Glutamatergic neuron (in vitro differentiated cells): ENCODE results near the gene TMEM125. TPM values are rescaled to one million over a fixed set of nuclear protein-coding genes. Genes with fewer than 3 reads are reported as not detected.

Source experiments
- DNase-seq: peaks from one replicate; pipeline ENCODE4 v3.0.0; 2022
- H3K27ac Mint-ChIP-seq: one replicate; pipeline ENCODE4 v1.8.0; 2020; ENCODE audit warnings: mild to moderate bottlenecking, mixed read lengths, inconsistent platforms; ENCODE audit not compliant: unreplicated experiment
- H3K27me3 Mint-ChIP-seq: one replicate; pipeline ENCODE4 v1.8.0; 2020; ENCODE audit warnings: mild to moderate bottlenecking, moderate library complexity, mixed read lengths, inconsistent platforms; ENCODE audit not compliant: unreplicated experiment
- H3K36me3 Mint-ChIP-seq: one replicate; pipeline ENCODE4 v1.8.0; 2020; ENCODE audit warnings: mild to moderate bottlenecking, mixed read lengths, inconsistent platforms; ENCODE audit not compliant: unreplicated experiment
- H3K4me1 Mint-ChIP-seq: one replicate; pipeline ENCODE4 v1.8.0; 2020; ENCODE audit warnings: mild to moderate bottlenecking, low read depth, mixed read lengths, inconsistent platforms; ENCODE audit not compliant: unreplicated experiment
- H3K4me3 Mint-ChIP-seq: one replicate; pipeline ENCODE4 v1.8.0; 2020; ENCODE audit warnings: mild to moderate bottlenecking, mixed read lengths, inconsistent platforms; ENCODE audit not compliant: unreplicated experiment
- H3K9me3 Mint-ChIP-seq: one replicate; pipeline ENCODE4 v1.8.0; 2020; ENCODE audit warnings: mild to moderate bottlenecking, moderate library complexity, mixed read lengths, inconsistent platforms; ENCODE audit not compliant: unreplicated experiment
- CTCF ChIP-seq: fragments of 200-600 bp; sonication (generic); IDR thresholded peaks from one replicate; pipeline ENCODE4 v1.5.0; 2021; ENCODE audit not compliant: partially characterized antibody, unreplicated experiment
- total RNA-seq: library from RNA; stranded (reverse); fragmentation: NEBNext Ultra II Directional; extraction: Animal tissue kit (Norgen Biotek cat#: 25700); gene quantifications from one replicate; pipeline ENCODE4 v1.2.1, GENCODE V29; 2021; ENCODE audit not compliant: unreplicated experiment

TMEM125 gene
- total RNA-seq, 1 donor from 2014 or later = not detected

- Mint-ChIP-seq H3K4me1 (peaks cover 20% of the 10 kb centered on the region), H3K36me3 (no peaks in the 10 kb centered on the region), H3K27ac (no peak overlapping the region), H3K4me3 (no peak overlapping the region), H3K9me3 (no peaks in the 10 kb centered on the region), H3K27me3 (peaks cover 12% of the 10 kb centered on the region)
- no peak for TF ChIP-seq CTCF
- DNase-seq = no peak
Measured at GRCh38 chr1:43288785-43289706, 19.3 kb downstream of the TMEM125 start.

GRCh38 chr1:43292216-43292615 is 22.4 kb downstream of the TMEM125 start:
- peak; percentile 77 for DNase-seq
- H3K9me3 Mint-ChIP-seq = peaks cover 3% of the 10 kb centered on the region
- peaks cover 8% of the 10 kb centered on the region for H3K27me3 Mint-ChIP-seq
- H3K4me3 Mint-ChIP-seq = peak overlapping the region; percentile 63
- no peaks in the 10 kb centered on the region for H3K36me3 Mint-ChIP-seq
- no peak for TF ChIP-seq CTCF
- peaks cover 16% of the 10 kb centered on the region for H3K4me1 Mint-ChIP-seq
- peak overlapping the region; percentile 78 for H3K27ac Mint-ChIP-seq

GRCh38 chr1:43292679-43293078 is 22.9 kb downstream of the TMEM125 start:
- H3K4me3 Mint-ChIP-seq = no peak overlapping the region
- H3K9me3 Mint-ChIP-seq = peaks cover 3% of the 10 kb centered on the region

GRCh38 chr1:43293176-43293575 is 23.4 kb downstream of the TMEM125 start:
- H3K36me3 Mint-ChIP-seq = no peaks in the 10 kb centered on the region
- H3K4me1 Mint-ChIP-seq = peaks cover 18% of the 10 kb centered on the region
- no peak for TF ChIP-seq CTCF
- no peak for DNase-seq
- peaks cover 3% of the 10 kb centered on the region for H3K9me3 Mint-ChIP-seq
- H3K27ac Mint-ChIP-seq = peak overlapping the region; percentile 88
- peaks cover 7% of the 10 kb centered on the region for H3K27me3 Mint-ChIP-seq
- peak overlapping the region; percentile 59 for H3K4me3 Mint-ChIP-seq

More at GRCh38 chr1:43292679-43293078, 22.9 kb downstream of the TMEM125 start:
- no peak for DNase-seq
- Mint-ChIP-seq H3K27ac (peak overlapping the region; percentile 88), H3K36me3 (no peaks in the 10 kb centered on the region), H3K4me1 (peaks cover 16% of the 10 kb centered on the region), H3K27me3 (peaks cover 7% of the 10 kb centered on the region)
- no peak for TF ChIP-seq CTCF
